Measurements from ENCODE around the gene SCGB3A1. TPM values are rescaled to one million over a fixed set of nuclear protein-coding genes. Genes with fewer than 3 reads are reported as not detected.
A peak's percentile ranks its signal among the peaks of the same experiment; 100 is the strongest.

Gene SCGB3A1
- total and polyA plus RNA-seq, 9 of the 15 experiments (the other 6 are each of a cell fraction or from before 2014, with no cell fraction given), result 0.33 TPM; not detected in 8

DNA sequence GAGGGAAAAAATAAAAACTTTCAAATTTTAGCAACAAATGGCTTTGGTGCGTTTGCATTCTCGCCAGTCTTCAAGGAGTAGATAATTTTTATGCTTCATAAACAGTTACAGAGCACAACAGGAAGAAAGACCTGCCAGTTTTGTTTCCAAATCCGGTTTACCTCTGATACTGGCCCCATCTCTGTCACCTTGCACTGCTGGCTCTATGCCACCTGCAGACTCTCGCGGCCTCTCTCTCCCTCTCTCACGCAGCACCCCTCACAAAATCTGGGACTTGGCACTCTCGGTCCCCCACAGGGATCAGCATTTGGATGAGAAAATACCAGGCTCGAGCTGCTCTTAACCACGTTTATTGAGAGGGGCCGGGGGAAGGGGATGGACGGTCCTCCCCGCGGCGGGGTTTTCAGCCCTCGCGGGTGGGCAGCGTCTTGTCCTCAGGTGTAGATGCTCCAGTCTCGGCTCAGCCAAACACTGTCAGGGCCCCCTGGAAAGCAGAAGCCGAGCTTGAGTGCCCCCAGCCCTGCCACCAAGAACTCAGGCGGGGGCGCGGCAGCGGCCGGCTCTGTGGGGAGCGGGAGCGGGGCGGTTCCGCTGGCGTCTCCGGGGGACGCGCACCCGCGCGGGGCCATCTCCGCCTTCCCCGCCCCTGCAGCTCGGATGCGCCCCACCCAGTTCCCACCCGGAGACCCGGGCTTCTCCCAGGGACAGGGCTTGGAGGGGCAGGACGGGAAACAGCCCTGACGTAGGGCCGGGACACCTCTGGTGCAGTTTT is 1.3 kb downstream of the SCGB3A1 start:
- in situ Hi-C loops (cut with MboI) (no loop called here), intact Hi-C loops (cut with micrococcal nuclease) (no loop called here)
- Histone ChIP-seq H3K4me3 (no peak overlapping the region), H3K36me3 (ENCODE audit: control insufficient read depth, insufficient read depth, low read length) (no peaks in the 10 kb centered on the region), H3K27ac (ENCODE audit: extremely low read depth, low read depth, low read length) (no peak overlapping the region), H3K4me2 (ENCODE audit: insufficient read depth, low read length) (no peak overlapping the region), H3K4me1 (replicated peaks in 1 of 2; ENCODE audit: control insufficient read depth in 2 of 2, insufficient read depth in 2 of 2, low read length in 2 of 2) (peaks cover 8 to 37% of the 10 kb centered on the region in 2 experiments; a peak in 4 of 5 replicates), H3K9ac (ENCODE audit: insufficient read depth in 1 of 2, low read depth in 2 of 2, low read length in 2 of 2) (no peak overlapping the region), H4K20me1 (replicated peaks; ENCODE audit: control insufficient read depth, insufficient read depth, low read length) (no peaks in the 10 kb centered on the region), H3K9me3 (replicated peaks; ENCODE audit: control insufficient read depth, insufficient read depth, low read depth, low read length) (no peaks in the 10 kb centered on the region), H3K27me3 (ENCODE audit: control insufficient read depth in 2 of 2, insufficient read depth in 2 of 2, low read length in 2 of 2) (peaks cover 3 to 27% of the 10 kb centered on the region in 2 experiments; a peak in 3 of 5 replicates), H2AFZ (ENCODE audit: low read depth, low read length) (no peak overlapping the region), H3K79me2 (ENCODE audit: control insufficient read depth, insufficient read depth, low read length) (no peaks in the 10 kb centered on the region), H3K9me1 (ENCODE audit: control insufficient read depth, insufficient read depth, low read length) (no peaks in the 10 kb centered on the region)
- ATAC-seq (no peak), DNase-seq (ENCODE audit: extremely low read depth in 1 of 4, low spot score in 3 of 4) (no peak), FAIRE-seq (no peak)
- ChIA-PET POLR2A (no interaction called here), CTCF (ENCODE audit: low intra/inter-chr PET ratio) (no interaction called here)
- 8% methylated on average over 18 of the region's 44 CpGs for WGBS (ENCODE audit: insufficient coverage, low coverage, missing lambda C conversion rate)
- BruUV-seq (replicated peaks), result no TSS peak
- 0 out of 2 replicates have a peak, but pooled peaks have one; percentile 27 for TF ChIP-seq NFIC (IDR thresholded peaks at IDR 0.05)
- no peak for TF ChIP-seq MTA1 (IDR thresholded peaks at IDR 0.05; ENCODE audit: borderline replicate concordance)

DNA sequence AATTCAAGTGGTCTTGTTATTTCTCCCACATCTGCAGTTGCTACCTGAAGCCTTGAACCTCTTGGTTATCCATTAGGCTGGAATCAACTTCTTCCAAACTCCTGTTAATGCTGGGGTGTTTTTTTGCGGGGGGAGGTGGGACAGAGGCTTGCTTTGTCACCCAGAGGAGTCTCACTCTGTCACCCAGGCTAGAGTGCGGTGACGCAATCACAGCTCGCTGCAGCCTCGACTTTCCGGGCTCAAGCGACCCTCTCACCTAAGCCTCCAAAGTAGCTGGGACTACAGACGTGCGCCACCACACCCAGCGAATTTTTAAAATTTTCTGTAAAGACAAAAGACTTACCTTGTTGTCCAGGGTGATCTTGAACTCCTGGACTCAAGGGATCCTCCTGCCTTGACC is 4.4 kb downstream of the SCGB3A1 start:
- Histone ChIP-seq H3K79me2 (ENCODE audit: control insufficient read depth, insufficient read depth, low read length) (no peaks in the 10 kb centered on the region), H3K9me1 (ENCODE audit: control insufficient read depth, insufficient read depth, low read length) (no peaks in the 10 kb centered on the region), H3K4me2 (ENCODE audit: insufficient read depth, low read length) (no peak overlapping the region), H2AFZ (ENCODE audit: low read depth, low read length) (no peak overlapping the region), H3K9ac (ENCODE audit: insufficient read depth in 1 of 2, low read depth in 2 of 2, low read length in 2 of 2) (no peak overlapping the region), H3K27ac (ENCODE audit: extremely low read depth, low read depth, low read length) (no peak overlapping the region), H3K4me1 (replicated peaks in 1 of 2; ENCODE audit: control insufficient read depth in 2 of 2, insufficient read depth in 2 of 2, low read length in 2 of 2) (peaks cover 0 to 21% of the 10 kb centered on the region in 2 experiments; a peak in 1 of 5 replicates), H3K36me3 (ENCODE audit: control insufficient read depth, insufficient read depth, low read length) (no peaks in the 10 kb centered on the region), H4K20me1 (replicated peaks; ENCODE audit: control insufficient read depth, insufficient read depth, low read length) (no peaks in the 10 kb centered on the region), H3K27me3 (ENCODE audit: control insufficient read depth in 2 of 2, insufficient read depth in 2 of 2, low read length in 2 of 2) (peaks cover 3 to 20% of the 10 kb centered on the region in 2 experiments; a peak in 3 of 5 replicates), H3K9me3 (replicated peaks; ENCODE audit: control insufficient read depth, insufficient read depth, low read depth, low read length) (no peaks in the 10 kb centered on the region), H3K4me3 (no peak overlapping the region)
- ATAC-seq (no peak), FAIRE-seq (no peak), DNase-seq (ENCODE audit: extremely low read depth in 1 of 4, low spot score in 3 of 4) (no peak)
- CTCF ChIA-PET (ENCODE audit: low intra/inter-chr PET ratio), result no interaction called here
- in situ Hi-C loops (cut with MboI) (no loop called here), intact Hi-C loops (cut with micrococcal nuclease) (no loop called here)
- whole genome bisulfite sequencing (ENCODE audit: insufficient coverage, low coverage, missing lambda C conversion rate), result 41% methylated on average over 10 of the region's 10 CpGs
- no TSS peak for BruUV-seq (replicated peaks)
- POLR2A ChIA-PET, result no interaction called here
- no peak for TF ChIP-seq CBX1 (IDR thresholded peaks at IDR 0.05; ENCODE audit: low read depth)
- TF ChIP-seq, protein P1, sequence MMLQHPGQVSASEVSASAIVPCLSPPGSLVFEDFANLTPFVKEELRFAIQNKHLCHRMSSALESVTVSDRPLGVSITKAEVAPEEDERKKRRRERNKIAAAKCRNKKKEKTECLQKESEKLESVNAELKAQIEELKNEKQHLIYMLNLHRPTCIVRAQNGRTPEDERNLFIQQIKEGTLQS (IDR thresholded peaks at IDR 0.05), result peak; percentile 59
- TF ChIP-seq, protein P1 (CRISPR knock-in tag; conservative IDR thresholded peaks at IDR 0.05), result no peak
- TF ChIP-seq, protein P2, sequence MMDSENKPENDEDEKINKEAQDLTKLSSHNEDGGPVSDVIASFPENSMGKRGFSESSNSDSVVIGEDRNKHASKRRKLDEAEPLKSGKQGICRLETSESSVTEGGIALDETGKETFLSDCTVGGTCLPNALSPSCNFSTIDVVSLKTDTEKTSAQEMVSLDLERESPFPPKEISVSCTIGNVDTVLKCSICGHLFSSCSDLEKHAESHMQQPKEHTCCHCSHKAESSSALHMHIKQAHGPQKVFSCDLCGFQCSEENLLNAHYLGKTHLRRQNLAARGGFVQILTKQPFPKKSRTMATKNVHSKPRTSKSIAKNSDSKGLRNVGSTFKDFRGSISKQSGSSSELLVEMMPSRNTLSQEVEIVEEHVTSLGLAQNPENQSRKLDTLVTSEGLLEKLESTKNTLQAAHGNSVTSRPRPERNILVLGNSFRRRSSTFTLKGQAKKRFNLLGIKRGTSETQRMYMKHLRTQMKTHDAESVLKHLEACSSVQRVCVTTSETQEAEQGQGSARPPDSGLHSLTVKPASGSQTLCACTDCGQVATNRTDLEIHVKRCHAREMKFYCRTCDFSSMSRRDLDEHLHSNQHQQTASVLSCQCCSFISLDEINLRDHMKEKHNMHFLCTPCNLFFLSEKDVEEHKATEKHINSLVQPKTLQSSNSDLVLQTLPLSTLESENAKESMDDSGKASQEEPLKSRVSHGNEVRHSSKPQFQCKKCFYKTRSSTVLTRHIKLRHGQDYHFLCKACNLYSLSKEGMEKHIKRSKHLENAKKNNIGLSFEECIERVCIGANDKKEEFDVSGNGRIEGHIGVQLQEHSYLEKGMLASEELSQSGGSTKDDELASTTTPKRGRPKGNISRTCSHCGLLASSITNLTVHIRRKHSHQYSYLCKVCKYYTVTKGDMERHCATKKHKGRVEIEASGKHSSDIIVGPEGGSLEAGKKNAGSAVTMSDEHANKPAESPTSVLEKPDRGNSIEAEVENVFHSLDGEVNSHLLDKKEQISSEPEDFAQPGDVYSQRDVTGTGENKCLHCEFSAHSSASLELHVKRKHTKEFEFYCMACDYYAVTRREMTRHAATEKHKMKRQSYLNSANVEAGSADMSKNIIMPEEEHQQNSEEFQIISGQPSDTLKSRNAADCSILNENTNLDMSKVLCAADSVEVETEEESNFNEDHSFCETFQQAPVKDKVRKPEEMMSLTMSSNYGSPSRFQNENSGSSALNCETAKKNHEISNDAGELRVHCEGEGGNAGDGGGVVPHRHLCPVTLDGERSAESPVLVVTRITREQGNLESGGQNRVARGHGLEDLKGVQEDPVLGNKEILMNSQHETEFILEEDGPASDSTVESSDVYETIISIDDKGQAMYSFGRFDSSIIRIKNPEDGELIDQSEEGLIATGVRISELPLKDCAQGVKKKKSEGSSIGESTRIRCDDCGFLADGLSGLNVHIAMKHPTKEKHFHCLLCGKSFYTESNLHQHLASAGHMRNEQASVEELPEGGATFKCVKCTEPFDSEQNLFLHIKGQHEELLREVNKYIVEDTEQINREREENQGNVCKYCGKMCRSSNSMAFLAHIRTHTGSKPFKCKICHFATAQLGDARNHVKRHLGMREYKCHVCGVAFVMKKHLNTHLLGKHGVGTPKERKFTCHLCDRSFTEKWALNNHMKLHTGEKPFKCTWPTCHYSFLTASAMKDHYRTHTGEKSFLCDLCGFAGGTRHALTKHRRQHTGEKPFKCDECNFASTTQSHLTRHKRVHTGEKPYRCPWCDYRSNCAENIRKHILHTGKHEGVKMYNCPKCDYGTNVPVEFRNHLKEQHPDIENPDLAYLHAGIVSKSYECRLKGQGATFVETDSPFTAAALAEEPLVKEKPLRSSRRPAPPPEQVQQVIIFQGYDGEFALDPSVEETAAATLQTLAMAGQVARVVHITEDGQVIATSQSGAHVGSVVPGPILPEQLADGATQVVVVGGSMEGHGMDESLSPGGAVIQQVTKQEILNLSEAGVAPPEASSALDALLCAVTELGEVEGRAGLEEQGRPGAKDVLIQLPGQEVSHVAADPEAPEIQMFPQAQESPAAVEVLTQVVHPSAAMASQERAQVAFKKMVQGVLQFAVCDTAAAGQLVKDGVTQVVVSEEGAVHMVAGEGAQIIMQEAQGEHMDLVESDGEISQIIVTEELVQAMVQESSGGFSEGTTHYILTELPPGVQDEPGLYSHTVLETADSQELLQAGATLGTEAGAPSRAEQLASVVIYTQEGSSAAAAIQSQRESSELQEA (IDR thresholded peaks at IDR 0.05; ENCODE audit: low read depth), result no peak
